H9 (cell line): ENCODE results near the gene NEK11. TPM values are rescaled to one million over a fixed set of nuclear protein-coding genes. Genes with fewer than 3 reads are reported as not detected.

Experiments used
- DNase-seq: peaks from one replicate; pipeline ENCODE4 v3.0.0-alpha.2; 2017
- H2AFZ ChIP-seq: one replicate; pipeline ENCODE4 v1.6.1; 2013; ENCODE audit warnings: mild to moderate bottlenecking, low read length, control low read depth, moderate library complexity
- H2AK5ac ChIP-seq: 2 replicates; pipeline ENCODE4 v1.6.1; 2013; ENCODE audit warnings: low read length, control low read depth, mixed read lengths; ENCODE audit not compliant: insufficient read length
- H2BK120ac ChIP-seq: one replicate; pipeline ENCODE4 v1.6.1; 2013; ENCODE audit warnings: low read depth, mild to moderate bottlenecking, low read length, control low read depth, inconsistent platforms; ENCODE audit not compliant: poor library complexity, severe bottlenecking
- H2BK12ac ChIP-seq: 2 replicates; pipeline ENCODE4 v1.6.1; 2013; ENCODE audit warnings: low read length, control low read depth, mixed read lengths, low read depth; ENCODE audit not compliant: insufficient read length
- H2BK15ac ChIP-seq: 2 replicates; pipeline ENCODE4 v1.6.1; 2013; ENCODE audit warnings: low read depth, low read length, control low read depth
- H2BK20ac ChIP-seq: one replicate; pipeline ENCODE4 v1.6.1; 2013; ENCODE audit warnings: low read depth, mild to moderate bottlenecking, low read length, control low read depth, inconsistent platforms; ENCODE audit not compliant: poor library complexity, severe bottlenecking
- H2BK5ac ChIP-seq: 2 replicates; pipeline ENCODE4 v1.6.1; 2013; ENCODE audit warnings: low read length, control low read depth, mixed read lengths; ENCODE audit not compliant: insufficient read length
- H3K14ac ChIP-seq: 2 replicates; pipeline ENCODE4 v1.6.1; 2013; ENCODE audit warnings: low read length, control low read depth; ENCODE audit not compliant: insufficient read depth
- H3K18ac ChIP-seq: 2 replicates; pipeline ENCODE4 v1.6.1; 2013; ENCODE audit warnings: low read depth, mild to moderate bottlenecking, mixed read lengths, low read length, control low read depth; ENCODE audit not compliant: insufficient read length
- H3K23ac ChIP-seq: 2 replicates; pipeline ENCODE4 v1.6.1; 2013; ENCODE audit warnings: low read length, control low read depth, mixed read lengths, low read depth; ENCODE audit not compliant: insufficient read length
- H3K23me2 ChIP-seq: 2 replicates; pipeline ENCODE4 v1.6.1; 2013; ENCODE audit warnings: low read depth, mild to moderate bottlenecking, mixed read lengths, low read length, control low read depth; ENCODE audit not compliant: insufficient read length, poor library complexity, severe bottlenecking
- H3K27ac ChIP-seq: 2 replicates; pipeline ENCODE4 v1.5.1; 2013; ENCODE audit warnings: low read length, control low read depth, mixed read lengths, low read depth; ENCODE audit not compliant: insufficient read length
- H3K27me3 ChIP-seq: 2 replicates; pipeline ENCODE4 v1.6.1; 2013; ENCODE audit warnings: low read length, control low read depth, inconsistent platforms; ENCODE audit not compliant: insufficient read depth
- H3K4ac ChIP-seq: 2 replicates; pipeline ENCODE4 v1.6.1; 2013; ENCODE audit warnings: low read depth, mild to moderate bottlenecking, control low read depth, inconsistent platforms, low read length, moderate library complexity
- H3K4me1 ChIP-seq: 2 replicates; pipeline ENCODE4 v1.6.1; 2013; ENCODE audit warnings: low read length, control low read depth, inconsistent platforms; ENCODE audit not compliant: insufficient read depth
- H3K4me2 ChIP-seq: 2 replicates; pipeline ENCODE4 v1.6.1; 2013; ENCODE audit warnings: low read length, control low read depth, mixed read lengths; ENCODE audit not compliant: insufficient read length, insufficient read depth
- H3K56ac ChIP-seq: 2 replicates; pipeline ENCODE4 v1.6.1; 2013; ENCODE audit warnings: low read depth, mild to moderate bottlenecking, mixed read lengths, low read length, control low read depth; ENCODE audit not compliant: insufficient read length
- H3K79me1 ChIP-seq: 2 replicates; pipeline ENCODE4 v1.6.1; 2013; ENCODE audit warnings: low read depth, mild to moderate bottlenecking, moderate library complexity, low read length, control low read depth, inconsistent platforms; ENCODE audit not compliant: insufficient read depth, poor library complexity, severe bottlenecking
- H3K79me2 ChIP-seq: 2 replicates; pipeline ENCODE4 v1.6.1; 2013; ENCODE audit warnings: low read length, control low read depth, inconsistent platforms; ENCODE audit not compliant: insufficient read depth
- H3K9ac ChIP-seq: 2 replicates; pipeline ENCODE4 v1.6.1; 2013; ENCODE audit warnings: low read length, control low read depth, mixed read lengths; ENCODE audit not compliant: insufficient read length; ENCODE audit errors: extremely low read depth
- H3K9me3 ChIP-seq: one replicate; pipeline ENCODE4 v1.6.1; 2013; ENCODE audit warnings: low read depth, low read length, inconsistent platforms; ENCODE audit not compliant: control insufficient read depth
- H3T11ph ChIP-seq: one replicate; pipeline ENCODE4 v1.6.1; 2013; ENCODE audit warnings: mild to moderate bottlenecking, low read length, control low read depth, inconsistent platforms
- H4K20me1 ChIP-seq: one replicate; pipeline ENCODE4 v1.6.1; 2013; ENCODE audit not compliant: control insufficient read depth, insufficient read length, insufficient read depth
- H4K5ac ChIP-seq: 2 replicates; pipeline ENCODE4 v1.6.1; 2013; ENCODE audit warnings: low read depth, mild to moderate bottlenecking, mixed read lengths, low read length, control low read depth; ENCODE audit not compliant: insufficient read length
- H4K8ac ChIP-seq: replicated peaks from 2 replicates; pipeline ENCODE4 v1.6.1; 2013; ENCODE audit warnings: low read length, control low read depth, mixed read lengths, low read depth; ENCODE audit not compliant: insufficient read length
- H4K91ac ChIP-seq: 2 replicates; pipeline ENCODE4 v1.6.1; 2013; ENCODE audit warnings: low read depth, mild to moderate bottlenecking, moderate library complexity, mixed read lengths, low read length, control low read depth; ENCODE audit not compliant: insufficient read length
- H3K27ac Mint-ChIP-seq, 3 experiments: 2 replicates in 2 of 3; 3 replicates in 1 of 3; pipeline ENCODE4 v1.8.0; 2020 to 2021; ENCODE audit warnings: mixed read lengths in 3 of 3, mild to moderate bottlenecking in 1 of 3, moderate library complexity in 1 of 3
- H3K27me3 Mint-ChIP-seq: 2 replicates; pipeline ENCODE4 v1.8.0; 2021; ENCODE audit warnings: low read depth, mild to moderate bottlenecking, moderate library complexity, mixed read lengths
- H3K36me3 Mint-ChIP-seq, 3 experiments: 2 replicates in 2 of 3; 3 replicates in 1 of 3; pipeline ENCODE4 v1.8.0; 2020 to 2021; ENCODE audit warnings: low read depth in 3 of 3, mixed read lengths in 3 of 3; ENCODE audit not compliant: insufficient read depth in 1 of 3
- H3K4me1 Mint-ChIP-seq, 2 experiments: 2 replicates each; pipeline ENCODE4 v1.8.0; 2020; ENCODE audit warnings: mixed read lengths in 2 of 2
- H3K4me3 Mint-ChIP-seq, 2 experiments: 2 replicates in 1 of 2; 3 replicates in 1 of 2; pipeline ENCODE4 v1.8.0; 2020 to 2021; ENCODE audit warnings: mild to moderate bottlenecking in 2 of 2, mixed read lengths in 2 of 2, moderate library complexity in 1 of 2
- H3K9me3 Mint-ChIP-seq, 2 experiments: 2 replicates in 1 of 2; 3 replicates in 1 of 2; pipeline ENCODE4 v1.8.0; 2020; ENCODE audit warnings: mild to moderate bottlenecking in 2 of 2, mixed read lengths in 2 of 2, moderate library complexity in 1 of 2
- CTCF ChIP-seq: fragments of 200-600 bp; sonication (generic); conservative IDR thresholded peaks from 3 replicates; pipeline ENCODE4 v1.8.0; 2021; ENCODE audit warnings: antibody characterized with exemption, mild to moderate bottlenecking
- WGBS: extraction: QIAGEN DNeasy Blood & Tissue Kit; methylation state at CpG from one replicate; pipeline ENCODE4 v1.1.7; 2013; ENCODE audit warnings: missing lambda C conversion rate, low lambda C conversion rate, mixed read lengths; ENCODE audit not compliant: insufficient read length; ENCODE audit errors: extremely low coverage; 5-methylcytosine and 5-hydroxymethylcytosine counted together
- total RNA-seq: library from RNA; stranded (reverse); gene quantifications from 2 replicates; pipeline ENCODE4 v1.2.1, GENCODE V29; 2021

Gene NEK11
- total RNA-seq, 1 experiment from 2014 or later: 2.5 TPM

GRCh38 chr3:131371688-131372066 is 345.0 kb downstream of the NEK11 start:
- no peaks in the 10 kb centered on the region for H4K20me1 ChIP-seq
- H4K5ac ChIP-seq: no peak overlapping the region
- Mint-ChIP-seq H3K27me3 (no peaks in the 10 kb centered on the region), H3K4me1 (peaks cover 4 to 6% of the 10 kb centered on the region in 2 experiments; a peak in 3 of 4 replicates), H3K4me3 (no peak overlapping the region), H3K9me3 (peaks cover 0 to 8% of the 10 kb centered on the region in 2 experiments), H3K27ac (no peak overlapping the region), H3K36me3 (peaks cover 0 to 16% (median 5%) of the 10 kb centered on the region in 3 experiments; a peak in 5 of 7 replicates)
- H2BK15ac ChIP-seq: no peak overlapping the region
- H3K14ac ChIP-seq: no peak overlapping the region
- no peak for DNase-seq
- TF ChIP-seq CTCF: no peak
- H3K18ac ChIP-seq: no peak overlapping the region
- H2BK5ac ChIP-seq: no peak overlapping the region
- H3K4ac ChIP-seq: no peak overlapping the region
- no peak overlapping the region for H3K23ac ChIP-seq
- no peak overlapping the region for H2AFZ ChIP-seq
- H3K27ac ChIP-seq: no peak overlapping the region
- H3K9me3 ChIP-seq: peaks cover 7% of the 10 kb centered on the region
- no peak overlapping the region for H3K56ac ChIP-seq
- H2AK5ac ChIP-seq: no peak overlapping the region
- H3K27me3 ChIP-seq: 0 out of 2 replicates have a peak, but pooled peaks cover 3% of the 10 kb centered on the region
- H4K8ac ChIP-seq: no peak overlapping the region
- peaks cover 2% of the 10 kb centered on the region; the same call in 1 of the 2 replicates for H3K79me2 ChIP-seq
- H2BK20ac ChIP-seq: no peak overlapping the region
- H3K9ac ChIP-seq: no peak overlapping the region
- no peak overlapping the region for H2BK120ac ChIP-seq
- no CpG with 5 or more reads among the region's 2 CpGs for WGBS
- no peak overlapping the region for H4K91ac ChIP-seq
- H3K4me2 ChIP-seq: no peak overlapping the region
- peaks cover 4% of the 10 kb centered on the region for H3K79me1 ChIP-seq
- no peaks in the 10 kb centered on the region for H3K4me1 ChIP-seq
- no peaks in the 10 kb centered on the region for H3K23me2 ChIP-seq
- no peak overlapping the region for H2BK12ac ChIP-seq
- H3T11ph ChIP-seq: no peak overlapping the region
